ENCODE results near the gene DOC2B. TPM values are rescaled to one million over a fixed set of nuclear protein-coding genes. Genes with fewer than 3 reads are reported as not detected.

DOC2B gene
- total RNA-seq, 1 experiment from 2014 or later, result 1.5 TPM

DNA sequence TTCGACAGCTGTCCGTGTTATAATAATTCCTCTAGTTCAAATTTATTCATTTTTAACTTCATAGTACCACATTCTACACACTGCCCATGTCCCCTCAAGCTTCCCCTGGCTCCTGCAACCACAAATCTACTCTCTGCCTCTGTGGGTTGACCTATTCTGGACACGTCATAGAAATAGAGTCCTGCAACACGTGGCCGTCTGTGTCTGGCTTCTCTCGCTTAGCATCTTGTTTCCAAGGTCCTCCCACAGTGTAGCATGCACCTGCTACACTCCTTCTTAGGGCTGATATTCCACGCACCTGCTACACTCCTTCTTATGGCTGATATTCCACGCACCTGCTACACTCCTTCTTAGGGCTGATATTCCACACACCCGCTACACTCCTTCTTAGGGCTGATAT, 27.6 kb downstream of the DOC2B start:
- no peak for ATAC-seq
- no peaks in the 10 kb centered on the region for H3K9me3 ChIP-seq (ENCODE audit: control insufficient read depth, insufficient read depth, low read depth, low read length)
- no peaks in the 10 kb centered on the region for H3K27me3 ChIP-seq (ENCODE audit: control insufficient read depth, insufficient read depth, low read length)
- no peaks in the 10 kb centered on the region for H3K36me3 ChIP-seq (ENCODE audit: control insufficient read depth, insufficient read depth, low read length)
- H3K4me1 ChIP-seq (ENCODE audit: control insufficient read depth, insufficient read depth, low read length), result no peaks in the 10 kb centered on the region
- BruUV-seq (replicated peaks), result no TSS peak
- in situ Hi-C loops (cut with HindIII; ENCODE audit: low pct_unique_long_range_greater_than_20kb, low sequenced_read_pairs), result no loop called here
- no peak for DNase-seq (ENCODE audit: low read depth, low spot score)
- ChIA-PET CTCF (no interaction called here), POLR2A (no interaction called here)
- no peak overlapping the region for H3K4me3 ChIP-seq (ENCODE audit: low read depth in 2 of 2, low read length in 2 of 2)
- no peak overlapping the region for H3K27ac ChIP-seq (ENCODE audit: low read length)
- intact Hi-C loops (cut with micrococcal nuclease; ENCODE audit: unreplicated experiment), result no loop called here
- TF ChIP-seq REST (IDR thresholded peaks at IDR 0.05; ENCODE audit: insufficient read depth in 1 of 2, low read depth in 2 of 2, low read length in 1 of 2), result no peak
- TF ChIP-seq POLR2AphosphoS5 (IDR thresholded peaks at IDR 0.05; ENCODE audit: low read depth, low read length), result no peak
- no peak for TF ChIP-seq TCF7L2 (IDR thresholded peaks at IDR 0.05; ENCODE audit: low read depth, low read length)
- TF ChIP-seq SIN3A (IDR thresholded peaks at IDR 0.05; ENCODE audit: borderline replicate concordance, insufficient read depth, low read depth, low read length), result no peak
- TF ChIP-seq, protein P1, sequence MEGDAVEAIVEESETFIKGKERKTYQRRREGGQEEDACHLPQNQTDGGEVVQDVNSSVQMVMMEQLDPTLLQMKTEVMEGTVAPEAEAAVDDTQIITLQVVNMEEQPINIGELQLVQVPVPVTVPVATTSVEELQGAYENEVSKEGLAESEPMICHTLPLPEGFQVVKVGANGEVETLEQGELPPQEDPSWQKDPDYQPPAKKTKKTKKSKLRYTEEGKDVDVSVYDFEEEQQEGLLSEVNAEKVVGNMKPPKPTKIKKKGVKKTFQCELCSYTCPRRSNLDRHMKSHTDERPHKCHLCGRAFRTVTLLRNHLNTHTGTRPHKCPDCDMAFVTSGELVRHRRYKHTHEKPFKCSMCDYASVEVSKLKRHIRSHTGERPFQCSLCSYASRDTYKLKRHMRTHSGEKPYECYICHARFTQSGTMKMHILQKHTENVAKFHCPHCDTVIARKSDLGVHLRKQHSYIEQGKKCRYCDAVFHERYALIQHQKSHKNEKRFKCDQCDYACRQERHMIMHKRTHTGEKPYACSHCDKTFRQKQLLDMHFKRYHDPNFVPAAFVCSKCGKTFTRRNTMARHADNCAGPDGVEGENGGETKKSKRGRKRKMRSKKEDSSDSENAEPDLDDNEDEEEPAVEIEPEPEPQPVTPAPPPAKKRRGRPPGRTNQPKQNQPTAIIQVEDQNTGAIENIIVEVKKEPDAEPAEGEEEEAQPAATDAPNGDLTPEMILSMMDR (IDR thresholded peaks at IDR 0.05), result no peak

- POLR2A ChIA-PET, result no interaction called here
- Histone ChIP-seq H3K9me3 (ENCODE audit: control insufficient read depth, insufficient read depth, low read depth, low read length) (no peaks in the 10 kb centered on the region), H3K4me1 (ENCODE audit: control insufficient read depth, insufficient read depth, low read length) (no peaks in the 10 kb centered on the region), H3K4me3 (ENCODE audit: low read depth in 2 of 2, low read length in 2 of 2) (no peak overlapping the region), H3K27ac (ENCODE audit: low read length) (no peak overlapping the region), H3K27me3 (ENCODE audit: control insufficient read depth, insufficient read depth, low read length) (no peaks in the 10 kb centered on the region), H3K36me3 (ENCODE audit: control insufficient read depth, insufficient read depth, low read length) (no peaks in the 10 kb centered on the region)
- intact Hi-C loops (cut with micrococcal nuclease; ENCODE audit: unreplicated experiment) (no loop called here), in situ Hi-C loops (cut with HindIII; ENCODE audit: low pct_unique_long_range_greater_than_20kb, low sequenced_read_pairs) (no loop called here)
- DNase-seq (ENCODE audit: low read depth, low spot score) (no peak), ATAC-seq (no peak)
- BruUV-seq (replicated peaks), result no TSS peak
- TF ChIP-seq REST (IDR thresholded peaks at IDR 0.05; ENCODE audit: insufficient read depth in 1 of 2, low read depth in 2 of 2, low read length in 1 of 2) (no peak), TCF7L2 (IDR thresholded peaks at IDR 0.05; ENCODE audit: low read depth, low read length) (no peak), POLR2AphosphoS5 (IDR thresholded peaks at IDR 0.05; ENCODE audit: low read depth, low read length) (no peak), SIN3A (IDR thresholded peaks at IDR 0.05; ENCODE audit: borderline replicate concordance, insufficient read depth, low read depth, low read length) (no peak)
- TF ChIP-seq, protein P1 (IDR thresholded peaks at IDR 0.05), result no peak
- CTCF ChIA-PET, result no interaction called here
Observed at GRCh38 chr17:152860-153420, 28.5 kb downstream of the DOC2B start.
